SKM-1 (cell line): ENCODE measurements around the gene LGALS12.

Experiments used
- DNase-seq: peaks from one replicate; lab custom pipeline; 2025; ENCODE audit not compliant: unreplicated experiment; lab: John Stamatoyannopoulos, UW

The LGALS12 gene, protein sequence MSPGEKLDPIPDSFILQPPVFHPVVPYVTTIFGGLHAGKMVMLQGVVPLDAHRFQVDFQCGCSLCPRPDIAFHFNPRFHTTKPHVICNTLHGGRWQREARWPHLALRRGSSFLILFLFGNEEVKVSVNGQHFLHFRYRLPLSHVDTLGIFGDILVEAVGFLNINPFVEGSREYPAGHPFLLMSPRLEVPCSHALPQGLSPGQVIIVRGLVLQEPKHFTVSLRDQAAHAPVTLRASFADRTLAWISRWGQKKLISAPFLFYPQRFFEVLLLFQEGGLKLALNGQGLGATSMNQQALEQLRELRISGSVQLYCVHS

DNA sequence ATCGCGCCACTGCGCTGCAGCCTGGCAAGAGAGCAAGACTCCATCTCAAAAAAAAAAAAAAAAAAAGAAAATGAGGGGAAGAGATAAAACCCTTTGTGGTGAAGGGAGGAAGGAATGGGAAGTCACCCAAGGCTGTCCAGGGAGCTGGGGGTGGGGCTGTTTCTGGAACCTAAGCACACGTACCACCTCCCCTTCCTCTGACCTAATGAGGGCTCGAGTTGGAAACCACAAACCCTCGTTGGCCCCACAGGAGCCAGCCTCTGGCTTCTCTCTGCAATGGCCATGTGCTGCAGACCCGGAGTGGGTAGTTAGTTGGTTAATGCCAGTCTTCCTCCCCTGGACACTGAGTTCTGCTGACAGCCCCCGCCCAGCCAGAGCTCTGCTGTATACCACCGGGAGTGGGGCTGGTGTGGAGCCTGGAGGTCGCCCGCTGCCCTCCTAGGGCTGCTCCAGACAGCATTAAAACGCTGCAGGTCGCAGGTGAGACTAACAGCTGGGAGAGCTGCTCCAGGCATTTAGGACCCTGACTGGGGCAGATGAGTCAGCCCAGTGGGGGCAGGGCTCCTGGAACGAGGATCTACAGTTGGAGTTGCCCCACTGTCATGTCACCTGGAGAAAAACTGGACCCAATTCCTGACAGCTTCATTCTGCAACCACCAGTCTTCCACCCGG lies at the start of gene LGALS12:
TSS of gene LGALS12 (plus strand) at position 228 of the 672 bp plus-strand sequence. CDS start at position 603, 375 bp downstream.
- DNase-seq: peak; percentile 96

DNA sequence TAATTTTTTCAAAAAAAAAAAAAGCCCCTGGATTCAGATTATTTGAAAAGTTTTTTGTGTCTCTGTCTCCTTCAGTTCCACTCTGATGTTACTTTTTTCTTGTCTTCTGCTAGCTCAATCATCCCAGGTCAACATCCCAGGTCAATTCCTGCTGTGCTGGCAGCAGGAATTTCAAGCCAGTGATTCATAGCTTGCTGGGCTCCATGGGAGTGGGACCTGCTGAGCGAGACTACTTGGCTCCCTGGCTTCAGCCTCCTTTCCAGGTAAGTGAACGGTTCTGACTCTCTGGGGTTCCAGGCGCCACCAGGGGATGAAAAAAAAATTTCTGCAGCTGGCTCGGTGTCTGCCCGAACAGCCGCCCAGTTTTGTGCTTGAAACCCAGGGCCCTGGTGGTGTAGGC lies 46.3 kb upstream of the LGALS12 start:
- no peak for DNase-seq

DNA sequence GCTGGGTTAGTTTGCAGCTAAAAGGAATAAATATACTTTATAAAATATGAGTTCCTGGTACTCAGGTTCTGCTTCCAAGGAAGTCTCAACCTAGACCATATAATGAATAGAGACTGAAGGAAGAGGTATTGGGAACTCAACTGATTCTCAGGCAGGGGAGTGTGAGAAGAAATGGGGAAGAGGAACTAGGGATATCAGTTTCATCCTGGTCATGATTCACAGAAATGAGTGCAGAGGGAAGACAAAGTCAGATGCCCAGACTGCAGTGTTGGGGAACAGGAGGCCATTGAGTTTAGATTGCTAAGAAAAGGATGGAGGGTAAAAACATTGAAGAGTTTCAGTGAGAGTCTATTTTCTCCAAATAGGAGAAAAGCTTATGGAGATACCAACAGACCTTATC lies 43.7 kb upstream of the LGALS12 start:
- DNase-seq: no peak

DNA sequence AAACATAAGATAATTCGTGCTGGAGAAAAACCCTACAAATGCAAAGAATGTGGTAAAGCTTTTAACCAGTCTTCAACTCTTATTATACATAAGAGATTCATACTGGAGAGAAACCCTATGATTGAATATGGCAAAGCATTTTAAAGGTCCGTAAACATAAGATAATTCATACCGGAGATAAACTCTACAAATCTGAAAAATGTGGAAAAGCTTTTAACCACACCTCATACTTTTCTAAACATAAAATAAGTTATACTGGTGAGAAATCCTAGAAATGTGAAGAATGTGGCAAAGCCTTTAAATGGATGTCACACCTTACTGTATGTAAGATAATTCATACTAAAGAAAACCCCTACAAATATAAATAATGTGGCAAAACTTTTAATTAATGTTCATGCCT lies 35.6 kb upstream of the LGALS12 start:
- DNase-seq: no peak

DNA sequence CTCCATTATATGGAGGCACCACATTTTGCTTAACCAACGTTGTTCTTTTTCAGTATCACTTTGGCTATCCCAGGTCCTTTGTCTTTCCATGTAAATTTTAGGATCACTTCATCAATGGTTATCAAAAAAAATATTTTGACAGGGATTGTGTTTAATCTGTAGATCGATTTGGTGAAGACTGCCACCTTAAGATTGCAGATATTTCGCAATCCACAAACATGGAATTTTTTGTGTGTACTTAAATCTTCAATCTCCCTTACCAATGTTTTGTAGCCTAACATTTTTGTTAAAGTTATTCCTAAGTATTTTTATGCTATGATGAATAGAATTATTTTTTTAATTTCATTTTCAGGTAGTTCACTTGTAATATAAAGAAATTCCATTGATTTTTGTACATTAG lies 33.5 kb upstream of the LGALS12 start:
- no peak for DNase-seq

DNA sequence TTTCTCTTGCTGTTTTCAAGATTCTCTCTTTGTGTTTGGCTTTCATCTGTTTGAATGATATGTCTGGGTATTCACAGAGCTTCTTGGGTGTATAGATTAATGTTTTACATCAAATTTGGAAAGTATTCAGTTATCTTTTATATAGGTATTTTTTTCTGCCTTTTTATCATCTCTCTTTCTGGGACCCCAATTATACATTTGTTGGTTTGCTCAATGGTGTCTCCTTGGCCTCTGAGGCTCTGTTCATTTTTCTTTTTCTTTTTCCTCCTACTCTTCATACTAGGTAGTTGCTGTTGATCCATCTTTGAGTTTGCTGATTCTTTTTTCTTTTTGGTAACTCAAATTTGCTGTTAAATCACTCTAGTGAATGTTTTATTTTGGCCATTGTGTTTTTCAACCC lies 29.3 kb upstream of the LGALS12 start:
- no peak for DNase-seq

DNA sequence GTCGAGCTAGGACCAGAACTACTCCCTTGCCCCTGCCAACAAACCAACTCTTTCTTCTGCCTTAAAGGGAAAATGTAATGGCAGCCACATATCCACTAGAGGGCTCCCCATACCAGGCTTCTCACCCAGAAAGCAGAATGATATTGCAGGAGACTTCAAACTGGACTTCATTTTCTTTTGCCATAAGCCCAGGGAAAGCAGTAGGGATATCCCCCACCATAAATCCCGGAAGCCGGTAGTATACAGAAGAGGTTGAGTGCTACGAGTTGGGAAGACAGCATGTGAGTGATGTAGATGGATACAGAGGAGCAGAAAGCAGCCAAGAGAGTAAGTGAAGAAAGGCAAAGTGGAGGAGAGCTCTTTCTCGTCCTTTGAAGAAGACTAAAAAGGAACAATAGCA lies 27.0 kb upstream of the LGALS12 start:
- peak; percentile 90 for DNase-seq

DNA sequence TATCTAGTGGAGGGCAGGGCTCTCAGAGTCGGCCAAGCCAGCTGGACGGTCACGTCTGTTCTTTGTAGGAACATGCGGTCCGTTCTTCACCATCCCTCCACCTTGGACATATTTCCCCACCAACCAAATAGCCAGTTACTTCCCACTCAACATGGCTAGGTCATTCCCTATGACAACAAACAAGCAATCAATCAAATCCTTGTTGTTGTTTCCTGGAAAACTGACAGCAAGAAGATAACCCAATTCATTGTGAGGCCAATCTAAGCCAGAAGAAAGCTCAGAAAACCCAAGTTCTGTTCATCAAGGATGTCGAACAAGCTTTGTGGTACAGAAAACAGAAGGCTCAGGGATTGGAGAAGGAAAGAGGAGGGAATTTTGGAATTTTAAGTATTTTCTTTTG lies 25.8 kb upstream of the LGALS12 start:
- no peak for DNase-seq

DNA sequence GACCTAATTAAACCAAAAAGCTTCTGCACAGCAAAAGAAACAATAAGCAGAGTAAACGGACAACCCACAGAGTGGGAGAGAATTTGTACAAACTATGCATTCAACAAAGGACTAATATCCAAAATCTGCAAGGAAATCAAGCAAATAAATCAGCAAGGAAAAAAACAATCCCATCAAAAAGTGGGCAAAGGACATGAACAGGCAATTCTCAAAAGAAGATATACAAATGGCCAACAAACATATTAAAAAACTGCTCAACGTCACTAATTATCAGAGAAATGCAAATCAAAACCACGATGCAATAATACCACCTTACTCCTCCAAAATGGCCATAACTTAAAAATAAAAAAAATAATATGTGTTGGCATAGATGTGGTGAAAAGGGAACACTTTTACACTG lies 20.1 kb upstream of the LGALS12 start:
- no peak for DNase-seq

DNA sequence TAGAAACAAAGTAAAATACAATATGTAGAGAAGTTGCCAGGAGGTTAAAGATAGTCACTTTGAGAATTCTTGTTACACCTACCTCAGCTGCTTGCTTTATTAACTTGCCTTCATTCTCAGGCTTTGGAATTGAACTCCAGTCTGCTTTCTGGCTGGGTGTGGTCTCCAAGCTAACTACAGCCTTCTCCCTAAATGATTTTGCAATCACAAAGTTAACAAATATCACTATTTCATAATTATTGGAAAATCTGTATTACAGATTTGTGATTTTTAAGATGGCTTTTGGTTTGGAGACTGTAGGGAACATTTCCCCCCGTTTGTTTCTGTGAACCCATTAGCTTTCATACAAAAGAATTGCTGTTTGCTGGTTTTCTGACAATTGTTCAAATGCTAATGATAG lies 17.1 kb upstream of the LGALS12 start:
- DNase-seq: no peak

DNA sequence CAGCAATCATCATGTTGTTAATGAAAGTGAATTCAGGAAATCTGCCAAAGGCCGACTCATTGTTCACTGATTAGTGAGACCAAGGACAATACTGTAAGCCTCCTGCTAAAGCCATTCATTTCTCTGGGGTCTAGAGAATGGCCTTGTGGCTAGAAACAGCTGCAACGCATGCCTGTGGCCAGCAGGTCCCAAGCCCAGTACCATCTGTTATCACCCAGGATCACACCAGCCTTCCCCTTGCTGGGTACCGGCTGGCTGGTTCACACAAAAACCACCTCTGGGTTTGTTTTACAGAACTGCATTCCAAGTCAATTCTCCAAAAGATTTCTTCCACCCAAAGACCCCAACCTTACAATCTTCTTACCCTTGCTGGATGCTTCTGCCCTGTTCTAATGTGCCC lies 16.0 kb upstream of the LGALS12 start:
- no peak for DNase-seq

DNA sequence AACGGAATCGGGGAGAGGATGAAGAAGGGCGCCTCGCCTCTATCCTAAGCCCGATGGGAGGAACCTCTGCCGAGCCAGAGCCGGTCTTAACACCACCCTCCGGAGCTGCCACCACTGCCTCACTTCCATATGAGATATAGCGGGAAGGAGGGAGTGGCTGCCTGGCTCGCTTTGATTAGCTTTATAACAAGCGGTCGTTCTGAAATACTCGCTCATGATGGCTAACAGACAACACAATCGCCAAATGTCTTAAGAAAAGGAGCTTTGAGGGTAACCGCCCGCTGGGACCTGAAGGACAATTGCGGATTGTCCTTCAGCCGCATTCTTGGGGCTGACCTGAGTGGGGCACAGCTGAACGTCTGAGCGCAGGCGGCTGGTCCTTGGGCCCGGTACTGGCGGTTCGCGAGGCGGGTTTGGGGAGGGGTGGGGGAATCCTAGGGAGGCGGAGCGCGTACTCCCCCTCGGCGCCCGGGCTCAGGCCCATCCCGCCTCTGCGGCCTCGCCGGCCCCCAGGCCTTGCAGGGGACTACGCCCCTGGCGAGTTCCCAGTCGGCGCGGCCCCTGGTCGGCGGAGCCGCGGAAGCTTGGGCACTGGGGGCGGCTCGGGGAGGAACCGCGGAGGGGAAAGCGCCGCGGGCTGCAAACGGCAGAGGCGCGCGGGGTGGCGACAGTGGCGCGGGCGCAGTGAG lies 15.2 kb upstream of the LGALS12 start, which contains the start of gene PLAAT5:
TSS of gene PLAAT5 (minus strand) at position 617 of the 689 bp plus-strand sequence. CDS start at position 484, 133 bp downstream.
- no peak for DNase-seq

DNA sequence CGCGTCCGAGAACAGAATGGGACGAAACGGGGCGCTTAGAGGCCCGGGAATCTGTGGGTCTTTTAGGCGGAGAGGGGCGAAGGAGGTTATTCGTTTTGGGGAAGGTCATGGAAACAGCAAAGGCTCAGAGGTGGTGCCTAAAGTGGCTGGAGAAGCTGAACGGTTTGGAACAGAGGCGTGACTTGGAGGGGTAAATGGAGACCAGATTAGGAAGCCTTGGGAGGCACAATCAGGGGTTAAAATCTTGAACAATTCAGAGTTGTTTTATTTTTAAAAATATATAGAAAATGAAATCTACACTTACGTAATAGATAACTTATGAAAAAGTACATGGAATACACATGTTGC lies 14.7 kb upstream of the LGALS12 start:
- no peak for DNase-seq

DNA sequence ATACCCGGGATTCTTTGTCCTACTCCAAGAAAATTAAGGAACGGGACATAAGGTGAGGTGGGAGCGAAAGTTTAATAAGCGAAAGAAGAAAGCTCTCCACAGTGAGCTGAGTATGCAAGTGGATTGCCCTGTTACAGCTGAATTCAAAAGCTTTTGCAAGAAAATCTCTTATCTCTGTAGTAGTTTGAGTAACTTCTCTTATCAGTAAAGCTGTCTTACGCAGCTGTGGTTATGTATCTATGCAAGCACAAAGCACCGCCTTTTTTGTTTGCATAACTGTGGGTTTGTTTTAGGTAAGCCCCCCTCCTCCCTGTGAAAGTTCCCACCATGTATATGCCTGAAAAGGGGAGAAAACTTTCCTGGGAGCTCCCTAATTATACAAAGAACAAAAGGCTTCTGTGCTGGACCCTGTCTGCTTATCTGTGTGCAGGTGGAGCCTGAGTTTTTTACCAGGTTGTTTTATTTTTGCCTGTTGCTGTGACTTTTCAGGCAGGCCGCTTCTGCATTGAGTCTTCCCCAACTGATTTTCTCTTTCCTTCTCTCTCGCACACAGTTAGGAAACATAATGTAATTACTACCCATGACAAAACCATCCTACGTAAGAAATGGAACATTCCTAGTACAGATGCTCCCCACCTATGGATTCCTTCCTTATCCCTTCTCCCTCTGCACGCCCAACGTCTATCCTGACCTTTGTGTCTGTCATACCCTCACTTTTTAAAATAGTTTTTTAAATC lies 14.1 kb upstream of the LGALS12 start:
- DNase-seq: no peak

DNA sequence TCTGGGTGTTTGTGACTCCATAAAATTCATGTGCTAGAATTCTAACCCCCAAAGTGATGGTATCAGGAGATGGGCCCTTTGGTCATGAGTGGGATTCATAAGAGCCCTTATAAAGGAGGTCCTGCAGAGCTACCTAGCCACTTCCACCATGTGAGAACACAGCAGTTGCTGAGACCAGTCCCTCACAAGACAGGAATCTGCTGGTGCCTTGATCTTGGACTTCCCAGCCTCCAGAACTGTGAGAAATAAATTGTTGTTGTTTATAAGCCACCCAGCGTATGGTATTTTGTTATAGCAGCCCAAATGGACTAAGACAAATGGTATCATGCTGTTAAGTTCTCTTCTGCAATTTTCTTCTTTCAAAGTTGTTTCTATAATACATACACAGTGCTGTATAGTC lies 13.4 kb upstream of the LGALS12 start:
- no peak for DNase-seq

DNA sequence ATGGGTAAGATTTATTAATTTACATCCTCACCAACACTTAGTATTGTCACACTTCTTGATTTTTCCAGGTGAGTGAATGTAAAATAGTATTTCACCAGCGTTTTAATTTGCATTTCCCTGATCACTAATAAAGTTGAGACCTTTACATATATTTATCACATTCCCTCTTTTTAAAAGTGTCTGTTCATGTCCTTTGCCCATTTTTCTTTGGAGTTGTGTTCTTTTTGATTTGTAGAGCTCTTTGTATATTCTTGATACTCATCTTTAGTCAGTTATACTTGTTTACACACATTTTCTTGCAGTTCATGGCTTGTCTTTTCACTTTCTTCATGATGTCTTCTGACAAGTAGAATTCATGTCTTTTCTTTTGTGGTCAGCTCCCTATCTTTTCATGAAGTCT lies 12.8 kb upstream of the LGALS12 start:
- DNase-seq: no peak

DNA sequence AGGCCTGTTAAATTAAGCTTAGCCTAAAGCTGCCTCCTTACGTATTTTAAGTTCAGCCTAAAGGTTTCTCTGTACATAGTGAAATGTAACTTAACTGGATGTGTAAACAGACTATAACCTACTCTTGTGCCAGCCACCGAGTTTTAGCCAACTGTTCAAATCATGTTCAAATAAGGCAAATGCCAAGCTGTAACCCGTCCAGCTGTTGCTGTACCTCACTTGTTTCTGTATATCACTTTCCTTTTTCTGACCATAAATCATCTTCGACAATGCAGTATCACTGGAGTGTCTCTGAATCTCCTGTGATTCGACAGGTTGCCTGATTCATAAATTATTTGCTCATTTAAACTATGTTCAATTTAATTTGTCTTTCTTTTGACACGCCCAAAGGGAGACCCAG lies 10.9 kb upstream of the LGALS12 start:
- DNase-seq: no peak

DNA sequence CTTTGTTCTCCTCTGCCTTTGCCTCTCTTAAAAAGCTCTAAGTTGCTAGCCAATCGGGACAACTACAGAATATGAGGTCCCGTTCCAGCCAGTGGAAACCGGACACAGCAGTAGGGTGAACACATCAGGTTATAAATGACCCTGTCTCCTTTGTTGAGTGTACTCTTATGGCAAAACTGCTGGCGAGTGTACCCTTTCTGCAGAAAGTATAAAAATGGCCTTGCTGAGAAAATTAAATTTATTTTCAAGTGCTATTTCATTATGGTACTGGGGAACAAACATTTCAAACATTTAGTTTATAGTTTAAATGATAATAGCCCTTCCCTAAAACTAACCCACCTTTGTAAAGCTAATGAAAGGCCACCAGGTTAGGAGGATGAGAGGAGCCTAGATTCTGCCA lies 6.0 kb upstream of the LGALS12 start:
- DNase-seq: no peak

DNA sequence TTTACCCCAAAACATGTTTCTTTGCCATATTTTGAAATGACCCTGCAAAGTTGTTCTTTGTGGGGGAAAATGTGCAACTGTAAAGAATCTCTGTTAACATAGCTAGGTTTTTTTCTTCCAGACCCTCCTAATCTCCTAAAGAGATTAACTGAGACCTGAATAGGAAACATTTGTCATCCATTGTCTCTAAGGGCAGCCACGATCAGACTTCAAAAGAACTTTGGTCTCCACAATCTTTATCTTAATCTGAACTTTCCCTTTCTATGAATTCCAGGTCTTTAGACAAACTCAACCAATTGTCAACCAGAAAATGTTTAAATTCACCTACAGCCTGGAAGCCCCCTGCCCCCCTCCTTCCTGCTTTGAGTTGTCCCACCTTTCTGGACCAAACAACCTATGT lies 4.6 kb upstream of the LGALS12 start:
- no peak for DNase-seq

DNA sequence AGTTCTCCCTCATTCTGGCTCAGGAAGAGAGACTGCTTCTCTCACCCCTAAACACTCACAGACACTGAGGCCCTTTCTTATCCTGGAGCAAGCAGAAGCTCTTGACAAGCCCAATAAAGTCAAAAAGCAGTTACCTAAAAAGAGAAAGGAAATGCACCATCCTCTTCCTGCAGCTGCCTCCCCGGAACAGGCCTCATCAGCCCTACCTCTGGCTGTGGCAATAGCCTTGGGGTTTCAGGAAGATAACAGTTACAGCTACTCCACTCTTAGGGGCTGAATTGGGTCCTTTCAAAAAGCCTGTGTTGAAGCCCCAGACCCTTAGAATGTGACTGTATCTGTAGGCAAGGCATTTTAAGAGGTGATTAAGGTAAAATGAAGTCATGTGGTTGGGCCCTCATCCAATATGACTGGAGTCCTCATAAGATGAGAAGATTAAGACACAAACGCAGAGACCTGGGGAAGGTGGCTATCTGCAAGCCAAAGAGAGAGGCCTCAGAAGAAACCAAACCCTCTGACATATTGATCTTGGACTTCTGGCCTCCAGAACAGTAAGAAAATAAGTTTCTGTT lies 3.5 kb upstream of the LGALS12 start:
- peak; percentile 19 for DNase-seq

DNA sequence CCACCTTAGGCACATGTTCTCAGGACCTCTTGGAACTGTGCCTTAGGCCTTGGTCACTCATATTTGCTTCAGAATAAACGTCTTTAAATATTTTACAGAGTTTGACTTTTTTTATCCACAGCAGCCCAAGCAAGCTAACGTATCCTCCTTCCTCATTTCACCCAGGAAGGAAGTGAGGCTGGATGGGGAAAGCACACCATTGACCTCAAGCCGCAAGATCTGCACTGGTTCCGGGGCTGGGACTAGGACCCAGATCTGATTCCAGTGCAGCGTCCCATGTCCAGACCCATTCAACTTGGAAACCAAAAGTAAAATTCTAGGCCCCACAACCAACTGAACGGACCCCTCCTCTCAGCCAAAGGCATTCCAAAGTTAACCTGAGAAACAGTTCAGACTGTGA lies 2.4 kb upstream of the LGALS12 start:
- DNase-seq: peak; percentile 82
